Colonic mucosa (tissue), 4 donors: ENCODE data around the gene ZNF710. TPM values are rescaled to one million over a fixed set of nuclear protein-coding genes. Genes with fewer than 3 reads are reported as not detected.

Experiments used
- DNase-seq: peaks from one replicate; pipeline ENCODE4 v3.0.0-alpha.2; 2020
- H3K27ac ChIP-seq: fragments of 200-600 bp; one replicate; pipeline ENCODE4 v1.8.0; 2021
- H3K27me3 ChIP-seq: fragments of 200-600 bp; one replicate; pipeline ENCODE4 v1.8.0; 2021
- H3K36me3 ChIP-seq: fragments of 200-600 bp; one replicate; pipeline ENCODE4 v1.8.0; 2021
- H3K4me1 ChIP-seq: fragments of 200-600 bp; one replicate; pipeline ENCODE4 v1.8.0; 2021; ENCODE audit warnings: mild to moderate bottlenecking
- H3K4me3 ChIP-seq: fragments of 200-600 bp; one replicate; pipeline ENCODE4 v1.8.0; 2021
- H3K9ac ChIP-seq, 2 donors: one replicate each; pipeline ENCODE4 v1.7.0; 2013; ENCODE audit warnings: control low read depth in 2 of 2, low read depth in 2 of 2, low read length in 2 of 2
- H3K9me3 ChIP-seq: fragments of 200-600 bp; one replicate; pipeline ENCODE4 v1.8.0; 2021
- intact Hi-C: fragments of 100-400 bp; cut with DNase I; formaldehyde crosslinking; loops from one replicate; pipeline ENCODE4 v1.14.1; 2022
- total RNA-seq, 2 donors: library from RNA; stranded (reverse); fragmentation: NEBNext Ultra II Directional in 1 of 2; extraction: Animal tissue kit (Norgen Biotek cat#: 25700) in 1 of 2; gene quantifications; one replicate each; pipeline ENCODE4 v1.2.1, GENCODE V29; 2021
- TF ChIP-seq, protein P1 (sequence below): fragments of 200-600 bp; IDR thresholded peaks from one replicate; pipeline ENCODE4 v1.8.0; 2022; ENCODE audit warnings: antibody characterized with exemption, mild to moderate bottlenecking
- donor health status: healthy.
- donor health status: DM: no; HTN: no; CAD: no.
- donor health status: DM: no; HTN: no; CAD: no.

ZNF710 gene
- total RNA-seq, 2 donors from 2014 or later, result 35.0 to 43.7 TPM

DNA sequence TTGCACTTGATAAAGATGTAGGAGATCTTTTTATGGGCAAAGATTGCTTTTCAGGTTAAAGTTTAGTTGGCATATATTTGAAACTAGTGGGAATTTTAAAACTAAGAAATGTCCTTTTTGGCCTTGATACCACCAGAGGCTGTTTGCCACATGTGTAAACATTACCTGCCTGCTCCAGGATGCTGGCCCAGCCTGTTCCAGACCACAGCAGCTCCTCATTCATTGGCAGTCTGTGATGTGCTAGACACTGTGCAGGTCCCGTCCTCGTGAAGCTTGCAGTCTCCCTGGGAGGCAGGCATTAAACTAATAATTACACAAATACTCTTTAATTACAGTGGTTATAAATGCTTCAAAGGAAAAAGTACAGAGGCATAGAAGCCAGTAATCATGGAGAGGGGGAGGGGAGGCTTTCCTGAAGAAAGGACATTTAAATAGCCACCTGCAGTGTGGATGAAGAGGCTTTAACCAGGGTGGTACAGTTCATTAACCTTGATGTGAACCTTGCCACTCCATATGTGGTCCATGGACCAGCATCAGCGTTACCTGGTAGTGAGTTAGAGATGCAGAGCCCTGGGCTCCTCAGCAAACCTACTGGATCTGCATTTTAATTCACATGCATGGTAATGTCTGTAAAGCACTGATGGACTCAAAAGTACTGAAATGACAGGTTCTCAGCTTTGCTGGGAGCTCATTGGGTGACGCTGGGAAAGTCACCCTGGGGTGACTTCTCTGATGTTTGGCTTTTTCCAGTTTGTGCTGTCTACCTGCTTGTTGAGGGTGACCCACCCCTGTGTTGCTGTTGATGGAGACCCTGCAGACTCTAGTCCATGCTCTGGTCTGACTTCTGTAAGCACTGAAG, 5.3 kb downstream of the ZNF710 start:
- H3K36me3 ChIP-seq, result no peaks in the 10 kb centered on the region
- DNase-seq, result no peak
- peak overlapping the region; percentile 93 for H3K27ac ChIP-seq
- no peaks in the 10 kb centered on the region for H3K27me3 ChIP-seq
- H3K9ac ChIP-seq, result peak overlapping the region in 1 of 2 donors; percentile 56
- no peak overlapping the region for H3K4me3 ChIP-seq
- H3K9me3 ChIP-seq, result no peaks in the 10 kb centered on the region
- TF ChIP-seq, protein P1, sequence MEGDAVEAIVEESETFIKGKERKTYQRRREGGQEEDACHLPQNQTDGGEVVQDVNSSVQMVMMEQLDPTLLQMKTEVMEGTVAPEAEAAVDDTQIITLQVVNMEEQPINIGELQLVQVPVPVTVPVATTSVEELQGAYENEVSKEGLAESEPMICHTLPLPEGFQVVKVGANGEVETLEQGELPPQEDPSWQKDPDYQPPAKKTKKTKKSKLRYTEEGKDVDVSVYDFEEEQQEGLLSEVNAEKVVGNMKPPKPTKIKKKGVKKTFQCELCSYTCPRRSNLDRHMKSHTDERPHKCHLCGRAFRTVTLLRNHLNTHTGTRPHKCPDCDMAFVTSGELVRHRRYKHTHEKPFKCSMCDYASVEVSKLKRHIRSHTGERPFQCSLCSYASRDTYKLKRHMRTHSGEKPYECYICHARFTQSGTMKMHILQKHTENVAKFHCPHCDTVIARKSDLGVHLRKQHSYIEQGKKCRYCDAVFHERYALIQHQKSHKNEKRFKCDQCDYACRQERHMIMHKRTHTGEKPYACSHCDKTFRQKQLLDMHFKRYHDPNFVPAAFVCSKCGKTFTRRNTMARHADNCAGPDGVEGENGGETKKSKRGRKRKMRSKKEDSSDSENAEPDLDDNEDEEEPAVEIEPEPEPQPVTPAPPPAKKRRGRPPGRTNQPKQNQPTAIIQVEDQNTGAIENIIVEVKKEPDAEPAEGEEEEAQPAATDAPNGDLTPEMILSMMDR, result no peak
- intact Hi-C loops, result no loop called here
- peaks cover 12% of the 10 kb centered on the region for H3K4me1 ChIP-seq

DNA sequence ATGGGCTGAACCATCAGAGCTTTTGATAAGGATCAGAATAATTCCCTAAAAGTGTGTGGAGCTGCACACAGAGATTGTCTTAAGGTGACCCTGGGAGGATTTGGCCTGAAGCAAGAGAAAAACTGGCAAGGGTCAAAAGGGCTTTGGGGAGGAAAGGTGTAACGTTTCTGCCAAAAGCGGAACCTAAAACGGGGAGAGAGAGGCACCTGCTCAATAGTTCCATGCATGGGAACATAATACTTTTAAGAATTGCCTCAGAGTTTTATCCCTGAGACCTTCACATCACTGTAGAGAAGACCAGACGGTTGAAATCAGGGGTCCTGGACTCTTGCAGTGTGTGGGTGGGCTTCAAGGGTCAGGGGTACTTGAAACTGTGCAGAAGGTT, 5.9 kb downstream of the ZNF710 start:
- Histone ChIP-seq H3K27me3 (no peaks in the 10 kb centered on the region), H3K4me1 (peaks cover 12% of the 10 kb centered on the region), H3K9ac (no peak overlapping the region), H3K27ac (no peak overlapping the region), H3K36me3 (no peaks in the 10 kb centered on the region), H3K9me3 (no peaks in the 10 kb centered on the region), H3K4me3 (no peak overlapping the region)
- intact Hi-C loops, result no loop called here
- TF ChIP-seq, protein P1, result no peak
- no peak for DNase-seq

DNA sequence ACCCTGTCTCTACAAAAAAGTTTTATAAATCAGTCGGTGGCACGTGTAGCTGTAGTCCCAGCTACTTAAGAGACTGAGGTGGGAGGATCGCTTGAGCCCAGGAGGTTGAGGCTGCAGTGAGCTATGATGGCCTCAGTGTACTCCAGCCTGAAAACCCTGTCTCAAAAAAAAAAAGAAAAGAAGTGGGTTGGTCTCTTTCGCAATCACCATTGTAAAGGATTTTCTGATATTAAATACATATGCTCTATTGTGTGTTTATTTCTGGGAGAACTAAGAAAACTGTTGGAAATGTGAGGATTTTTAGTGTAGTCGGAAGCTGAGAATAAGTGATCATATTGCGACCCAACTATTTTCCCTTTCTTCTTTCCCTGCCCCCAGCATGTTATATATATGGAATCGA, 7.5 kb downstream of the ZNF710 start:
- intact Hi-C loops, result no loop called here
- Histone ChIP-seq H3K27me3 (no peaks in the 10 kb centered on the region), H3K9me3 (no peaks in the 10 kb centered on the region), H3K4me1 (peaks cover 9% of the 10 kb centered on the region), H3K9ac (no peak overlapping the region), H3K27ac (no peak overlapping the region), H3K4me3 (no peak overlapping the region), H3K36me3 (no peaks in the 10 kb centered on the region)
- TF ChIP-seq, protein P1, result no peak
- no peak for DNase-seq

DNA sequence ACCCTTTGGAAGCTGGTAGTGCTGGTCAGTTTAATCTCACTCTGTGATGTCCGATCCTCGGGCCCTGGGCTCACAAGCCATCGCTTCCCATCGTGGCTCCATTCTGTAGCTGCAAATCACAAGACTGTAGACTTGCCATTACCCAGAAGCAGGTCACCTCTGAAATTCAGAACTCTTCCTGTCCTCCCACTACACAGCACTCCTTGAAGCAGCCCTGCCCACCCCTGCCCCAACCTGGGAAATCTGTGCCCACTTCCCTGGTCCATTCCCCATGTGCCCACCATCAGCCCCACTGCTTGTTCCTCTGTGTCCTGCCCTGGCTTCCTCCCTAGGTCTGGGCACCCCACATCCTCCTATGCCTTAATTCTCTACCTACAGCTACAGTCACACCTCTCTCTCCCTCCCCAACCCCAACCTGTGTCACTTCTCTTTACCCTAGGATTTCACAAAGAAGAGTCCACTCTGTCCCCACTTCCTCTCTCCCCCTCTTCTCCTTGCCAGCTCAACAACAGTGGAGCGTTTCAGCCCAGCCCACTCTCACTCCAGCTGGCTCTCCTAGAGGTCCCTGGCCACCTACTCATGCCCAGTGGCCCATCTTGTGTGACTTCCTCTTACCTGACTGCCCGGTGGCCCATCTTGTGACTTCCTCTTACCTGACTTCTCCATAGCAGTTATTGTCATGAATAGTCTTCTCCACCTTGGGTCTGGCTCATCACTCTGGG, 8.3 kb downstream of the ZNF710 start:
- no peaks in the 10 kb centered on the region for H3K27me3 ChIP-seq
- DNase-seq, result no peak
- no peaks in the 10 kb centered on the region for H3K36me3 ChIP-seq
- H3K9ac ChIP-seq, result no peak overlapping the region
- intact Hi-C loops, result no loop called here
- H3K4me3 ChIP-seq, result no peak overlapping the region
- no peaks in the 10 kb centered on the region for H3K9me3 ChIP-seq
- H3K27ac ChIP-seq, result peak overlapping the region; percentile 17
- peaks cover 9% of the 10 kb centered on the region for H3K4me1 ChIP-seq
- TF ChIP-seq, protein P1, result no peak

DNA sequence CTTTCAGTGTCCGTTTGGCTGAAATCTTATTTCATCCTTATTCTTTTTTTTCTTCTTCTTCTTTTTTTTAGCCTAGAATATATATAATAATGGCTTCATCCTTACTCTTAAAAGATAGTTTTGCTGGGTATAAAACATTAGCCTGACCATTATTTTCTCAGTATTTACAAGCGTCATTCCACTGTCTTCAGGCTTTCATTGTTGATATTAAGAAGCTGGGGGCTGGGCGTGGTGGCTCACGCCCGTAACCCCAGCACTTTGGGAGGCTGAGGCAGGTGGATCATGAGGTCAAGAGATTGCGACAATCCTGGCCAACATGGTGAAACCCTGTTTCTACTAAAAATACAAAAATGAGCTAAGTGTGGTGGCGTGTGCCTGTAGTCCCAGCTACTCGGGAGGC, 10.6 kb downstream of the ZNF710 start:
- intact Hi-C loops, result no loop called here
- no peak for DNase-seq

More for the DNA sequence above, 10.6 kb downstream of the ZNF710 start:
- Histone ChIP-seq H3K27me3 (no peaks in the 10 kb centered on the region), H3K4me1 (peaks cover 5% of the 10 kb centered on the region), H3K4me3 (no peak overlapping the region), H3K9me3 (no peaks in the 10 kb centered on the region), H3K27ac (no peak overlapping the region), H3K36me3 (no peaks in the 10 kb centered on the region), H3K9ac (no peak overlapping the region)
- TF ChIP-seq, protein P1, result no peak
